ENCODE data around the gene CPLX3.

The CPLX3 gene

DNA sequence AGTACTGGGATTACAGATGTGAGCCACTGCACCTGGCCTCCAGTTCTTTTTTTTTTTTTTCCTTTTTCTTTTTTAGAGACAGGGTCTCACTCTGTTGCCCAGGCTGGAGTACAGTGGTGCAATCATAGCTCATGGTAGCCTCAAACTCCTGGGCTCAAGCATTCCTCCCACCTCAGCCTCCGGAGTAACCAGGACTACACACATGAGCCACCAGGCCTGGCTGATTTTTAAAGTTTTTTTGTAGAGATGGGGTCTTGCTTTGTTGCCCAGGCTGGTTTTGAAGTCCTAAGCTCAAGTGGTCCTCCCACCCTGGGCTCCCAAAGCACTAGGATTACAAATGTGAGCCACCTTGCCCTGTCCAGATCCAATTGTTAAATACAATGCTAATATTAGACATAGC lies 30.1 kb downstream of the CPLX3 start:
- H3K9me2 ChIP-seq (replicated peaks; ENCODE audit: low read depth, low read length): no peaks in the 10 kb centered on the region
- H3K36me3 ChIP-seq (ENCODE audit: insufficient read depth, low read length): peaks cover 28% of the 10 kb centered on the region; the same call in 1 of the 2 replicates

DNA sequence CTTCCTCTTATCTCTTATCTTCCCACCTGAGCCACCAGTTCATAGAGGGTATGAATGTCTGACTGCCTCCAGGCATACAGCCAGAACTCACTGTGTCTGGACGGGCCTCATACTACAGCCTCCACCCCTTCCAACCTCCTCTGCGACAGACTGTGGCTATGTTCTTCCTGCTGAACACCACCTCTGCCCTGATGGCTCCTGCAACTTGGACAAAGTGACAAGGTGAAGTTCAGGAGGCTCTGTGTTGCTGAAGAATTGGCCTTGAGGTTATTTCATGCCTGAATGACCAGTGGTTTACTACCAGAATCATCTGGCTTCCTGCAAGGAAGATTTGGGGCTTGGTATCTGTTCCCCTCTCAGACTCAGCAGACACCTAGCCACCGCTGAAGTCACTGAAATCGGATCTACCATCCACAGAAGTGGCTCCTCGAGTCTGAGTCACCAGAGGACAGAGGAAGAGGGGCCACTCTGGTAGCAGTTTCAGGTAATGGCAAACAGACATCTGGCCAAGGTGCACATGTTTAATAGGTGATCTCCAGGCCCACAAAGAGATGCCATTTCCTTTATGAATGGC lies 30.7 kb downstream of the CPLX3 start:
- peaks cover 22% of the 10 kb centered on the region; the same call in 1 of the 2 replicates for H3K36me3 ChIP-seq (ENCODE audit: insufficient read depth, low read length)
- H3K9ac ChIP-seq (ENCODE audit: low read depth, low read length, poor library complexity, severe bottlenecking): no peak overlapping the region
- H4K20me1 ChIP-seq (ENCODE audit: insufficient read depth, low read length, poor library complexity, severe bottlenecking): peaks cover 6% of the 10 kb centered on the region
- TF ChIP-seq, protein P1, sequence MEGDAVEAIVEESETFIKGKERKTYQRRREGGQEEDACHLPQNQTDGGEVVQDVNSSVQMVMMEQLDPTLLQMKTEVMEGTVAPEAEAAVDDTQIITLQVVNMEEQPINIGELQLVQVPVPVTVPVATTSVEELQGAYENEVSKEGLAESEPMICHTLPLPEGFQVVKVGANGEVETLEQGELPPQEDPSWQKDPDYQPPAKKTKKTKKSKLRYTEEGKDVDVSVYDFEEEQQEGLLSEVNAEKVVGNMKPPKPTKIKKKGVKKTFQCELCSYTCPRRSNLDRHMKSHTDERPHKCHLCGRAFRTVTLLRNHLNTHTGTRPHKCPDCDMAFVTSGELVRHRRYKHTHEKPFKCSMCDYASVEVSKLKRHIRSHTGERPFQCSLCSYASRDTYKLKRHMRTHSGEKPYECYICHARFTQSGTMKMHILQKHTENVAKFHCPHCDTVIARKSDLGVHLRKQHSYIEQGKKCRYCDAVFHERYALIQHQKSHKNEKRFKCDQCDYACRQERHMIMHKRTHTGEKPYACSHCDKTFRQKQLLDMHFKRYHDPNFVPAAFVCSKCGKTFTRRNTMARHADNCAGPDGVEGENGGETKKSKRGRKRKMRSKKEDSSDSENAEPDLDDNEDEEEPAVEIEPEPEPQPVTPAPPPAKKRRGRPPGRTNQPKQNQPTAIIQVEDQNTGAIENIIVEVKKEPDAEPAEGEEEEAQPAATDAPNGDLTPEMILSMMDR (conservative IDR thresholded peaks at IDR 0.05; ENCODE audit: low read length): no peak
- no peak for TF ChIP-seq EZH2phosphoT487 (IDR thresholded peaks at IDR 0.05; ENCODE audit: borderline replicate concordance)
- H3K27me3 ChIP-seq (ENCODE audit: insufficient read depth, low read length, poor library complexity, severe bottlenecking): no peaks in the 10 kb centered on the region
- peaks cover 18% of the 10 kb centered on the region for H3K4me1 ChIP-seq (ENCODE audit: insufficient read depth, low read length, poor library complexity, severe bottlenecking)
- peak overlapping the region; percentile 9 for H3K4me2 ChIP-seq (ENCODE audit: low read depth, low read length, poor library complexity, severe bottlenecking)
- no peaks in the 10 kb centered on the region for H3F3A ChIP-seq (ENCODE audit: low read depth)
- H3K9me3 ChIP-seq (ENCODE audit: insufficient read depth, low read depth, low read length): no peaks in the 10 kb centered on the region
- no peak overlapping the region for H2AFZ ChIP-seq (ENCODE audit: low read length)
- peaks cover 38% of the 10 kb centered on the region for H3K79me2 ChIP-seq (ENCODE audit: insufficient read depth, low read length)
- H3K9me2 ChIP-seq (replicated peaks; ENCODE audit: low read depth, low read length): no peaks in the 10 kb centered on the region
- H3K4me3 ChIP-seq (ENCODE audit: low read length, poor library complexity, severe bottlenecking): no peak overlapping the region

More for the DNA sequence above, 30.1 kb downstream of the CPLX3 start:
- H3K4me1 ChIP-seq (ENCODE audit: insufficient read depth, low read length, poor library complexity, severe bottlenecking): peaks cover 18% of the 10 kb centered on the region
- H2AFZ ChIP-seq (ENCODE audit: low read length): no peak overlapping the region
- peaks cover 37% of the 10 kb centered on the region for H3K79me2 ChIP-seq (ENCODE audit: insufficient read depth, low read length)
- H3K9me3 ChIP-seq (ENCODE audit: insufficient read depth, low read depth, low read length): no peaks in the 10 kb centered on the region
- no peak for TF ChIP-seq EZH2phosphoT487 (IDR thresholded peaks at IDR 0.05; ENCODE audit: borderline replicate concordance)
- TF ChIP-seq, protein P1 (conservative IDR thresholded peaks at IDR 0.05; ENCODE audit: low read length): no peak
- no peaks in the 10 kb centered on the region for H3F3A ChIP-seq (ENCODE audit: low read depth)
- no peak overlapping the region for H3K4me3 ChIP-seq (ENCODE audit: low read length, poor library complexity, severe bottlenecking)
- H3K9ac ChIP-seq (ENCODE audit: low read depth, low read length, poor library complexity, severe bottlenecking): no peak overlapping the region
- H3K27me3 ChIP-seq (ENCODE audit: insufficient read depth, low read length, poor library complexity, severe bottlenecking): no peaks in the 10 kb centered on the region
- H4K20me1 ChIP-seq (ENCODE audit: insufficient read depth, low read length, poor library complexity, severe bottlenecking): peaks cover 6% of the 10 kb centered on the region
- peak overlapping the region; percentile 9 for H3K4me2 ChIP-seq (ENCODE audit: low read depth, low read length, poor library complexity, severe bottlenecking)

DNA sequence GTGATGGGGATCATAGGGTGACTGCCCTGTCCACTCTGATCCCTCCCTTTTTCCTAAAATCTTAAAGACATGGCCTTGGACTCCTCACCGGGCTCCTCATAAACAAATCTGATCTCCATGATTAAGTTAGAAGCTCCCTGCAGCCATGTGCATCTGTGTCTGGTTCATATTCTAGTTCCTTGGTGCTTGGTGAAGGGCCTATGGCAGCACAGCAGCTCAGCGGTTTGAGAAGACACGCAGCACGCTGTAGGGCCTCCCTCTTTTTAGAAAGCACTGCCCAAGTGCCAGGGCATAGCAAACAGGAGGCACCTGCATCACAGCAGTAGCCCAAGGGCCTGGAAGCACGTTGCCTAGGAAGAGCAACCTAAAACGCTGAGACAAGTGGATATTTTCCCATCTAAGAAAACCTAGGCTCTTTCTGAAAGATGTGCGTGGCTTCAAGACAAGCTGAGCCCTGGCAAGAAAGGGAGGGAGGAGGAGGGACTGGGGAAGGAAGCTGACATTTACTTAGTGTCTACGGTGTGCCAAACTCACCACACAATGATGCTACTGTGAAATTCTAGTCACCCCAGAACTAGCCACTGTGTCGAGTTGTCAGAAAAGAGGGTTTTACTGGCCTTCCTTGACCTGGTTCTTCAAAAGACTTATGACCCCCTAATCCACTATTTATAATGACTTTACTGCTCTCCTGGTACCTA lies 31.4 kb downstream of the CPLX3 start:
- Histone ChIP-seq H3K4me2 (ENCODE audit: low read depth, low read length, poor library complexity, severe bottlenecking) (peak overlapping the region; percentile 9), H3K9ac (ENCODE audit: low read depth, low read length, poor library complexity, severe bottlenecking) (no peak overlapping the region), H3K27me3 (ENCODE audit: insufficient read depth, low read length, poor library complexity, severe bottlenecking) (no peaks in the 10 kb centered on the region), H2AFZ (ENCODE audit: low read length) (no peak overlapping the region), H3K36me3 (ENCODE audit: insufficient read depth, low read length) (peaks cover 15% of the 10 kb centered on the region; the same call in 1 of the 2 replicates), H3F3A (ENCODE audit: low read depth) (no peaks in the 10 kb centered on the region), H3K79me2 (ENCODE audit: insufficient read depth, low read length) (peaks cover 45% of the 10 kb centered on the region), H3K9me3 (ENCODE audit: insufficient read depth, low read depth, low read length) (no peaks in the 10 kb centered on the region), H4K20me1 (ENCODE audit: insufficient read depth, low read length, poor library complexity, severe bottlenecking) (peaks cover 6% of the 10 kb centered on the region), H3K4me3 (ENCODE audit: low read length, poor library complexity, severe bottlenecking) (no peak overlapping the region), H3K9me2 (replicated peaks; ENCODE audit: low read depth, low read length) (no peaks in the 10 kb centered on the region), H3K4me1 (ENCODE audit: insufficient read depth, low read length, poor library complexity, severe bottlenecking) (peaks cover 18% of the 10 kb centered on the region)
- TF ChIP-seq, protein P1 (conservative IDR thresholded peaks at IDR 0.05; ENCODE audit: low read length): no peak
- TF ChIP-seq EZH2phosphoT487 (IDR thresholded peaks at IDR 0.05; ENCODE audit: borderline replicate concordance): no peak

All from Loucy (cell line).